Measurements from ENCODE around the gene JOSD1. TPM values are rescaled to one million over a fixed set of nuclear protein-coding genes. Genes with fewer than 3 reads are reported as not detected.
"Not testable (repeated sequence)": the region's sequence is repeated elsewhere in the genome, so short reads cannot be mapped to it uniquely, and the experiment has no call there.

Gene JOSD1
- polyA plus RNA-seq, 4 donors: 38.0 to 45.8 (median 40.1) TPM

- no peak for DNase-seq (ENCODE audit: low read depth in 4 of 4, low spot score in 2 of 4)
Observed at GRCh38 chr22:38696606-38697424, 3.9 kb downstream of the JOSD1 start.

- DNase-seq (ENCODE audit: low read depth in 4 of 4, low spot score in 2 of 4): no peak
Observed at GRCh38 chr22:38694940-38695339, 5.8 kb downstream of the JOSD1 start.

- DNase-seq (ENCODE audit: low read depth in 4 of 4, low spot score in 2 of 4): no peak
Observed at GRCh38 chr22:38694049-38694448, 6.7 kb downstream of the JOSD1 start.

GRCh38 chr22:38689651-38690050 lies 11.1 kb downstream of the JOSD1 start:
- DNase-seq (ENCODE audit: low read depth in 4 of 4, low spot score in 2 of 4): no peak

GRCh38 chr22:38685761-38686160 lies 15.0 kb downstream of the JOSD1 start:
- DNase-seq (ENCODE audit: low read depth in 4 of 4, low spot score in 2 of 4): no peak

GRCh38 chr22:38684895-38685294 lies 15.8 kb downstream of the JOSD1 start:
- no peak for DNase-seq (ENCODE audit: low read depth in 4 of 4, low spot score in 2 of 4)

GRCh38 chr22:38681582-38682335 lies 19.0 kb downstream of the JOSD1 start, which contains the start of gene TOMM22:
TOMM22 (plus strand) TSS chr22:38681957; CDS start chr22:38681979, 22 bp downstream.
- DNase-seq (ENCODE audit: low read depth in 4 of 4, low spot score in 2 of 4): peak in 3 of 4 donors; percentile 48 to 77 (median 71)

- no peak for DNase-seq (ENCODE audit: low read depth in 4 of 4, low spot score in 2 of 4)
Observed at GRCh38 chr22:38675833-38676232, 24.9 kb downstream of the JOSD1 start.

- no peak for DNase-seq (ENCODE audit: low read depth in 4 of 4, low spot score in 2 of 4)
Observed at GRCh38 chr22:38674888-38675287, 25.9 kb downstream of the JOSD1 start.

- peak in 2 of 4 donors; percentile 2 to 13 for DNase-seq (ENCODE audit: low read depth in 4 of 4, low spot score in 2 of 4)
Observed at GRCh38 chr22:38657045-38657909, 43.5 kb downstream of the JOSD1 start.

- DNase-seq (ENCODE audit: low read depth in 4 of 4, low spot score in 2 of 4): peak; percentile 83 to 89 (median 85)
Observed at GRCh38 chr22:38656256-38657044, 44.3 kb downstream of the JOSD1 start, which contains the start of the genes CBY1 and FAM227A. CBY1 (plus strand) TSS chr22:38656638; CDS start chr22:38668055, 11,417 bp downstream. FAM227A (minus strand) TSS chr22:38656392; CDS start chr22:38650168, 6,224 bp downstream.

- peak; percentile 5 to 28 (median 10) for DNase-seq (ENCODE audit: low read depth in 4 of 4, low spot score in 2 of 4)
Observed at GRCh38 chr22:38655519-38656255, 45.1 kb downstream of the JOSD1 start.

GRCh38 chr22:38653741-38654140 lies 47.0 kb downstream of the JOSD1 start:
- no peak for DNase-seq (ENCODE audit: low read depth in 4 of 4, low spot score in 2 of 4)

- DNase-seq (ENCODE audit: low read depth in 4 of 4, low spot score in 2 of 4): no peak
Observed at GRCh38 chr22:38652859-38653258, 47.9 kb downstream of the JOSD1 start.

- no peak for DNase-seq (ENCODE audit: low read depth in 4 of 4, low spot score in 2 of 4)
Observed at GRCh38 chr22:38649841-38650522, 50.8 kb downstream of the JOSD1 start.

GRCh38 chr22:38645430-38645829 lies 55.3 kb downstream of the JOSD1 start:
- DNase-seq (ENCODE audit: low read depth in 4 of 4, low spot score in 2 of 4): no peak

- DNase-seq (ENCODE audit: low read depth in 4 of 4, low spot score in 2 of 4): not testable (repeated sequence)
Observed at GRCh38 chr22:38644245-38644644, 56.5 kb downstream of the JOSD1 start.

GRCh38 chr22:38641476-38642040 lies 59.2 kb downstream of the JOSD1 start:
- DNase-seq (ENCODE audit: low read depth in 4 of 4, low spot score in 2 of 4): no peak
